IPS-18a (cell line): ENCODE data around the gene TNFRSF1B.
"Not testable (repeated sequence)": the region's sequence is repeated elsewhere in the genome, so short reads cannot be mapped to it uniquely, and the experiment has no call there.

Experiments
- H3K27ac ChIP-seq: one replicate; pipeline ENCODE4 v1.5.1; 2013; ENCODE audit warnings: low read length
- H3K27me3 ChIP-seq: one replicate; pipeline ENCODE4 v1.6.1; 2013; ENCODE audit warnings: mild to moderate bottlenecking, low read length; ENCODE audit not compliant: control insufficient read depth, insufficient read depth
- H3K36me3 ChIP-seq: one replicate; pipeline ENCODE4 v1.6.1; 2013; ENCODE audit warnings: low read depth, low read length; ENCODE audit not compliant: control insufficient read depth
- H3K4me1 ChIP-seq: one replicate; pipeline ENCODE4 v1.6.1; 2013; ENCODE audit warnings: low read depth, low read length; ENCODE audit not compliant: control insufficient read depth
- H3K4me3 ChIP-seq: one replicate; pipeline ENCODE4 v1.5.1; 2013; ENCODE audit warnings: low read length
- H3K9ac ChIP-seq: one replicate; pipeline ENCODE4 v1.6.1; 2013; ENCODE audit warnings: mild to moderate bottlenecking, low read length, moderate library complexity
- H3K9me3 ChIP-seq: one replicate; pipeline ENCODE4 v1.6.1; 2013; ENCODE audit warnings: low read depth, low read length; ENCODE audit not compliant: control insufficient read depth

The TNFRSF1B gene

DNA sequence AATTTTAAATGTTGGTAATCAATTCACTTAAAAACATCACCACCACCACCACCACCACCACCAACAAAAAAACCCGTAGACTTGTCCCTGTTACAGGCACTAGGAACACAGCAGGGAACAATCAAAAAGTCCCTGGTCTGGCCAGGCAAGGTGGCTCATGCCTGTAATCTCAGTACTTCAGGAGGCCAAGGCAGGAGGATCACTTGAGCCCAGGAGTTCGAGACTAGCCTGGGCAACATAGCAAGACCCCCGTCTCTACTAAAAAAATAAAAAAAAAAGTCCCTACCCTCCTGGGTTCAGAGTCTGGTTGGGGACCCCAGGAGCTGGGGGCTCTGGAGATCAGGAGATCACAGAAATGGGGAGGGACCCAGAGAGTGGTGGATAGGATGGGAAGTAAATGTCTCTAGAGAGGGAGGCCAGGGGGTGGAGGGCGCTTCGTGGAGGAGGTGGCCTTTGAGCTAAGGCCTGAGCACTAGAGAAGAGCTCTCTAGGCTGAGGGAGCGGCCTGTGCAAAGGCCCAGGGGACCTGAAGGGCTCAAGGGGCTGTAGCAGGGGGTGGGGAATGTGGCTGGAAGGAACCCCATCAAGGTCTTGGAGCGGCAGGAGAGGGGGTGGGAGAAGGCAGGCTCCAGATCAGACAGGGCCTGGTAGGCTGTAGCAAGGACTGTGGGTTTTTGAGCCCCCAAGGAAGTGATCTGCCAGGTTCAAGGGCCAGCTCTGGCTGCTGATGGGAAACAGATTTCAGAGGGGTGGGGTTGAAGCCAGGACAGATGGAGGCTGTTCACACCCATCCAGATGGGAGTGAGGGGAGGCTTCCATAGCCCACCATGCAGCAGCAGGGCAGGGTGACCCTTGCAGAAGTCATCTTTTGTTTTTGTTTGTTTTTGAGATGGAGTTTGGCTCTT, 38.2 kb downstream of the TNFRSF1B start:
- H3K27ac ChIP-seq = no peak overlapping the region
- peaks cover 6% of the 10 kb centered on the region for H3K4me1 ChIP-seq
- H3K4me3 ChIP-seq = no peak overlapping the region
- no peaks in the 10 kb centered on the region for H3K27me3 ChIP-seq
- H3K9ac ChIP-seq = no peak overlapping the region
- H3K36me3 ChIP-seq = no peaks in the 10 kb centered on the region
- H3K9me3 ChIP-seq = no peaks in the 10 kb centered on the region

GRCh38 chr1:12206238-12206637, 39.4 kb downstream of the TNFRSF1B start:
- Histone ChIP-seq H3K4me1 (peaks cover 6% of the 10 kb centered on the region), H3K9me3 (no peaks in the 10 kb centered on the region), H3K27ac (no peak overlapping the region), H3K27me3 (no peaks in the 10 kb centered on the region), H3K9ac (no peak overlapping the region), H3K4me3 (no peak overlapping the region), H3K36me3 (no peaks in the 10 kb centered on the region)

DNA sequence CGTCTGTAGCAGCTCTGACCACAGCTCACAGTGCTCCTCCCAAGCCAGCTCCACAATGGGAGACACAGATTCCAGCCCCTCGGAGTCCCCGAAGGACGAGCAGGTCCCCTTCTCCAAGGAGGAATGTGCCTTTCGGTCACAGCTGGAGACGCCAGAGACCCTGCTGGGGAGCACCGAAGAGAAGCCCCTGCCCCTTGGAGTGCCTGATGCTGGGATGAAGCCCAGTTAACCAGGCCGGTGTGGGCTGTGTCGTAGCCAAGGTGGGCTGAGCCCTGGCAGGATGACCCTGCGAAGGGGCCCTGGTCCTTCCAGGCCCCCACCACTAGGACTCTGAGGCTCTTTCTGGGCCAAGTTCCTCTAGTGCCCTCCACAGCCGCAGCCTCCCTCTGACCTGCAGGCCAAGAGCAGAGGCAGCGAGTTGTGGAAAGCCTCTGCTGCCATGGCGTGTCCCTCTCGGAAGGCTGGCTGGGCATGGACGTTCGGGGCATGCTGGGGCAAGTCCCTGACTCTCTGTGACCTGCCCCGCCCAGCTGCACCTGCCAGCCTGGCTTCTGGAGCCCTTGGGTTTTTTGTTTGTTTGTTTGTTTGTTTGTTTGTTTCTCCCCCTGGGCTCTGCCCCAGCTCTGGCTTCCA, 40.1 kb downstream of the TNFRSF1B start:
- no peak overlapping the region for H3K4me3 ChIP-seq
- H3K27ac ChIP-seq = no peak overlapping the region
- peaks cover 6% of the 10 kb centered on the region for H3K4me1 ChIP-seq
- no peak overlapping the region for H3K9ac ChIP-seq
- H3K36me3 ChIP-seq = no peaks in the 10 kb centered on the region
- no peaks in the 10 kb centered on the region for H3K27me3 ChIP-seq
- no peaks in the 10 kb centered on the region for H3K9me3 ChIP-seq

- no peaks in the 10 kb centered on the region for H3K27me3 ChIP-seq
- peaks cover 6% of the 10 kb centered on the region for H3K4me1 ChIP-seq
- H3K27ac ChIP-seq = no peak overlapping the region
- H3K4me3 ChIP-seq = no peak overlapping the region
- no peaks in the 10 kb centered on the region for H3K9me3 ChIP-seq
- no peaks in the 10 kb centered on the region for H3K36me3 ChIP-seq
- H3K9ac ChIP-seq = no peak overlapping the region
These were observed 41.5 kb downstream of the TNFRSF1B start for GRCh38 chr1:12208271-12208670.

- Histone ChIP-seq H3K4me3 (no peak overlapping the region), H3K9me3 (no peaks in the 10 kb centered on the region), H3K27ac (no peak overlapping the region), H3K9ac (no peak overlapping the region), H3K4me1 (peaks cover 6% of the 10 kb centered on the region), H3K36me3 (no peaks in the 10 kb centered on the region), H3K27me3 (no peaks in the 10 kb centered on the region)
These were observed 42.1 kb downstream of the TNFRSF1B start for GRCh38 chr1:12208764-12209494.

DNA sequence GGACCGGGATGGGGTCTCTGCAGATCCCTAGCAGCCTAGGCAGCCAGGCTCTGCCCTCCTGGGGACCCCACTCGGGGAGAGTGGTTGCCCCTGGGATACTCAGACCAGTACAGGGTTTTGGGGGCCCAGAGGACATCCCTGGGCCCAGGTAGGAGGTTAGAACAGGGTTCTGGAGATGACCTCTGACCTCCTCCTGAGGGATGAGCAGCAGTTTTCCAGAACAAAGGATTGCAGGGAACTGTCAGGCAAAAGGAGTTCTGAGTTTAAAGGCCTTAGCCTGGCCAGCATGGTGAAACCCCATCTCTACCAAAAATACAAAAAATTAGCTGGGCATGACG, 42.7 kb downstream of the TNFRSF1B start:
- no peak overlapping the region for H3K9ac ChIP-seq
- H3K4me3 ChIP-seq = no peak overlapping the region
- peaks cover under 1% of the 10 kb centered on the region for H3K4me1 ChIP-seq
- no peaks in the 10 kb centered on the region for H3K27me3 ChIP-seq
- no peak overlapping the region for H3K27ac ChIP-seq
- H3K9me3 ChIP-seq = no peaks in the 10 kb centered on the region
- no peaks in the 10 kb centered on the region for H3K36me3 ChIP-seq

DNA sequence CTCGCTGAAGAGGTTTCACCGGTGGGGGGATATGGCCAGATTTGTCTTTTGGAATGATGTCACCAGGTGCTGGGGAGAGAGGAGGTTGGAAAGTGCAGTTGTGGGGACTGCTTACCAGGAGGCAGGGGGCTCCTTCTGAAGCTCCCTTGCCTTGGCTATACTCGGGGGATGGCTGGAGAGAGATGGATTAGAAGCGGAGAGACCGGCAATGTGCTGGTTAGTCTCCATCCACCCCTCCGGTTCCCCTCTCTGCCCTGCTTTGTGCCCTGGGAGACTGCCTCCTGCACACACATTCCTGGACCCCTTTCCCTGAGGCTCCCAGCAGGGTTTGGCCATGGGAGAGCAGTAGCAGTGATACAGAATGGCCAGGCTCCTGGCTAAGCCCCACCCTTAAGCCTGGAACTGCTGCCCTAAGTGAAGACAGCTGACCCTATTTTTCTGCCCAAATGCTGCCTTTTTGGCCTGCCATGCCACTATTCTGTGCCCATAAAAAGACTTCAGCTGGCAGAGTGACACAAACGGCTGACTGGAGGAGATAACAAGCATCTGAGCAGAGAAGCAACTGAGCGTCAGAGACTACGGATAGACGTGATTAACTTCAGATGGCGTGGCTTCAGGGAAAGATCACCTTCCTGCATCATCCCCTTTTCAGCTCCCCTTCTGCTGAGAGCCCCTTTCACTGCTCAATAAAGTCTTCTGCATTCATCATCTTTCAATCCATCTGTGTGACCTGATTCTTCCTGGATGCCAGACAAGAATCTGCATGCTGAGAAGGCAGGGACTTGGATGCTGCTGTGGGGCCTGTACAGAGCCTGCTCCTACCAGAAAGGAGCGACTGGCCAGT, 48.5 kb downstream of the TNFRSF1B start:
- no peaks in the 10 kb centered on the region for H3K4me1 ChIP-seq
- no peak overlapping the region for H3K9ac ChIP-seq
- H3K27ac ChIP-seq = no peak overlapping the region
- no peaks in the 10 kb centered on the region for H3K36me3 ChIP-seq
- no peak overlapping the region for H3K4me3 ChIP-seq
- H3K9me3 ChIP-seq = no peaks in the 10 kb centered on the region
- H3K27me3 ChIP-seq = no peaks in the 10 kb centered on the region

DNA sequence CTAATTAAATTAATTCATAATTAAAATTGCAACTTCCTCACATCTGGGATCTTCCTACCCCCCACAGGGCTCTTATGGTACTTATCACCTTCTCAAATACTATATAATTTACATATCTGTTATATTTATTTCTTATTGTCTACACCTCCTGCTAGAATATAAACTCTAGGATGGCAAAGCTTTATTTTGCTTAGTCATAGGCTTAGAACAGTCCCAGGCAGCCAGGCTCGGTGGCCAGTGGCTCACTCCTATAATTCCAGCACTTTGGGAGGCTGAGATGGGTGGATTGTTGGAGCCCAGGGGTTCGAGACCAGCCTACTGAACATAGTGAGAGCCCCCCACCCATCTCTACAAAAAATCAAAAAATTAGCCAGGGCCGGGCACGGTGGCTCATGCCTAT, 53.0 kb downstream of the TNFRSF1B start:
- no peaks in the 10 kb centered on the region for H3K27me3 ChIP-seq

DNA sequence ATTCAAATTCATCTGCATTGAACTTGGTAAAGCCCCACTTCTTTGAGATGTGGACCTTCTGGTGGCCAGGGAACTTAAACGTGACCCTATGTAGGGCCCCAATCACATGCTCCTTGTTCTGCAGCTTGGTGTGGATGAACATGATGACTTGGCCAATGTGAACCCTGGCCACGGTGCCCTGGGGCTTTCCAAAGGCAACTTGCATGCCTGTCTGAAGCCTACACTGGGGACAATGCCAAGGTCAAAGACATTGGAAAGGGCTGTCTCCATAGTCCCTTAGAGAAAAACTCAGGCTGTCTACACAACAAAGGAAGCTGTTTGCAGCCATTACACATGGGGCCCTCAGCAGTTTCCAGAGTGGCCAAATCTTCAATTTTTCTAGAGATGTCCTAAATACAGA, 54.1 kb downstream of the TNFRSF1B start:
- H3K9ac ChIP-seq = no peak overlapping the region
- no peak overlapping the region for H3K4me3 ChIP-seq
- no peak overlapping the region for H3K27ac ChIP-seq
- H3K4me1 ChIP-seq = no peaks in the 10 kb centered on the region
- no peaks in the 10 kb centered on the region for H3K27me3 ChIP-seq
- no peaks in the 10 kb centered on the region for H3K36me3 ChIP-seq
- peaks cover 5% of the 10 kb centered on the region for H3K9me3 ChIP-seq

More for the DNA sequence above, 53.0 kb downstream of the TNFRSF1B start:
- no peaks in the 10 kb centered on the region for H3K36me3 ChIP-seq
- peaks cover 5% of the 10 kb centered on the region for H3K9me3 ChIP-seq
- no peak overlapping the region for H3K9ac ChIP-seq
- H3K4me3 ChIP-seq = no peak overlapping the region
- H3K27ac ChIP-seq = no peak overlapping the region
- no peaks in the 10 kb centered on the region for H3K4me1 ChIP-seq

- H3K27me3 ChIP-seq, H3K4me1 ChIP-seq, H3K9me3 ChIP-seq, H3K9ac ChIP-seq, H3K27ac ChIP-seq, H3K4me3 ChIP-seq, H3K36me3 ChIP-seq: not testable (repeated sequence)
These were observed 55.9 kb downstream of the TNFRSF1B start for GRCh38 chr1:12222700-12223099.

DNA sequence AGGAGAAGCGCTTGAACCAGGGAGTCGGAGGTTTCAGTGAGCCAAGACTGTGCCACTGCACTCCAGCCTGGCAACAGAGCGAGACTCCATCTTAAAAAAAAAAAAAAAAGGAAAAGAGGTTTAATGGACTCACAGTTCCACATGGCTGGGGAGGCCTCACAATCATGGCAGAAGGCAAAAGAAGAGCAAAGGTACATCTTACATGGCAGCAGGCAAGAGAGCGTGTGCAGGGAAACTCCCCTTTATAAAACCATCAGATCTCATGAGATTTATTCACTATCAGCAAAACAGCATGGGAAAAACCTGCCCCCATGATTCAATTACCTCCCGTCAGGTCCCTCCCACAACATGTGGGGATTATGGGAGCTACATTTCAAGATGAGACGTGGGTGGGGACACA, 57.3 kb downstream of the TNFRSF1B start:
- H3K27me3 ChIP-seq, H3K4me3 ChIP-seq, H3K9me3 ChIP-seq, H3K27ac ChIP-seq, H3K4me1 ChIP-seq, H3K36me3 ChIP-seq, H3K9ac ChIP-seq: not testable (repeated sequence)
